Stimulated activated CD8-positive, alpha-beta memory T cell treated with anti-CD3 and anti-CD28 coated beads, Interleukin-15, amount 100 ng/mL, for 24 hours (primary cell): ENCODE measurements around the gene PFDN2.
"Not testable (repeated sequence)": the region's sequence is repeated elsewhere in the genome, so short reads cannot be mapped to it uniquely, and the experiment has no call there.

Experiments used
- DNase-seq: peaks from one replicate; pipeline ENCODE4 v3.0.0-alpha.2; 2020; ENCODE audit warnings: low read depth

The PFDN2 gene

DNA sequence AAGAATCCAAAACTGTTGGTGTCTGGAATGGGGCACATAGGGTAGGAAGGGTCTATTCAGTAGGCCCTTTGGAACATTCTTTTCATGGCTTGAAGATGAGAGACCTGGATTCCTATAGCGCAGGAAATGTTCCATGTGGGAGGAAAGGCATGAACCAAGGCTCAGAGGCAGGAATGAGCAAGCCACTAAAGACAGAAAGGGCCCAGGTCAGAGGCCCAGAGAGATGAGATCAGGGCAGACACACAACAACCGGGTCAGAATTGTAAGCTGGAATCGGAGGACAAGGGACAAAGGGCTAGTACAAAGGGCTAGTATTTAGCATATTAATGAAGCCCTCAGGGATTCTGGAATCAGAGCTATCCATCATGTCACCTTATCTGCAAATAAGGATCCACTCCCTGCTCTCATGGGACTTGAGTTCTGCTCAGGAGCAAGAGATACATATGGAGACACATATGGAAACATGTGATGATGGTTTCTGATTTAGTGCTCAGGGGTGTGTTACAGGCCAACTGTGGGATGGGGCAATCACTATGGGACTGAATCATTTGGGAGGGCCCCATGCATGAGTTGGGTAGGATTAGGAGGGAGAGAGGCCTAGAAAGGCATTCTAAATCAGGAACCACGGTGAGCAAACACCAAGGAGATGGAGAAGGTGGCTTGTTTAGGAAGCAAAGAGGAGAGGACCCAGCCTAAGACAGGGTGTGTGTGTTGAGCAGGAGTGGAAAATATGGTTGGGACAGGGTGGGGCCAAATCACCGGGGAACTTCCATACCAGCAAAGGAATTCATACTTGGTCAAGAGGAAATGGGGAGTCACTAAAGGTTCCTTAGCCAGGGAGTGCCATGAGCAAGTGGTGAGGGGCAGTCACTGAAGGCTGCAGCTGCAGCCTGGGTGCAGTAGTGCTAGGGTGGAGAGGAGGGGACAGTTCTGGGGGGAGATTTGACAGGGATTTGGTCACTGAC lies 37.1 kb downstream of the PFDN2 start:
- DNase-seq, result no peak

DNA sequence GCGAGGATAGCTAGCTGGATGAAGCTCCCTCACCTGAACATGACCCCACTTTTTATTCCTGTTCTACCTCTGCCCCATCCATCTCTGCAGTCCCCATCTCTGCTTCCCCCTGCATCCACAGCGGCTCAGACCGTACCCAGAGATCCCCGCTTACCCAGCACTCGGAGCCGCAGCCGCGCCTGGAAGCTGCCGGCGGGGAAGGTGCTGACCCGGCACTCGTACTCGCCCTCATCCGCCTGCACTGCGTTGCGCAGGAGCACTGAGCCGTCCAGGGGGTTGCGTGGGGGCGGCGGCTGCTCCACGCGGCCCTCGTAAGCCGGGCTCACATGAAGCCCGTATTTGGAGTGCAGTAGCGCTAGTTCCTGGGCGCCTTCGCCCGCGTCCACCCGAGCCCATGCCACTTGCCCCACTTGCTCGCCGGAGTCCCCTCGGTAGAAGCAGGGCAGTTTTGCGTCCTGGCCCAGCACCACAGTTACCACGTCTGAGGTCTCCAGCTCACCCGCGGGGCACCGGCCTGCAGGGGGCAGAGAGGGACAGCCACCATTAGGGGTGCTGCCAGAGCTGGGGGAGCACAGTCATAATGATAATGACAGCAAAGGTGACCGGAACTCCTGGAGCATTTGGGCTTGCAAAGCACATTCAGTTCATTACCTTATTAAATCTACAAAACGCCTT lies 38.3 kb downstream of the PFDN2 start:
- no peak for DNase-seq

DNA sequence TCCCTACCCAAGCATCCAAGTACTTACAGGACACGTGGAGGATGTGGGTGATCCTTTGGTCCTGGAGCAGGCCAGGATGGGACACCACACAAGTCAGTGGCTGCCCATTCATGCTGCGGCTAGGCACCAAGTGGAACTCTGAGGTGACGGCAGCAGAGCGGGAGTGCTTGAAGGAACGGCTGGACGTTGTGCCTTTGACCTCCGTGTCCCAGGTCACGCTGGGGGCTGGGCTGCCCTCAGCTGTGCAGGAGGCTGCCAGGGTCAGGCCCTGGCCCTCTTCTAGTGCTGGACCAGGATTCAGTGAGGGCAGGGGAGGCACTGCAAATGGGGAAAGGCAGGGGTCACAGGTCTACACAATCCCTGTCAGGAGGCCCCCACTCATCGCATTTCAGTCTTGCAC lies 40.4 kb downstream of the PFDN2 start:
- no peak for DNase-seq

DNA sequence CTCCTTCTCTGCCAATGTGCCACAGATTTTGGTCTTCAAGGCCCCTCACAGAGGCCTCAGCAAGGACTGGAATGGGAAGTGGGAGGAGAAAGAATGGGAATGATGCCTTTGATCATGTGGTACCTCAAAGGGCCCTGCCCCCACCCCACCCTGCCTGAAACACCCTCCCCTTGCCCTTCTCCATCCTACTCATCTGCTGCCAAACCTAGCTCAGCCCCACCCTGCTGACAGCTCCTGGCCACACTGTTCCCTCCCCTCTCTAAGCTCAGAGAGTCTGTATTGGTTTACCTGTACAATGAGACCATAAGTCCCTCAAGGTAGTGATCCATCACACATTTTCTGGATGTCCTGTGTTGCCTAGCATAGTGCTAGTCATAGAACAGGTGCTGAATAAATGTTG lies 41.4 kb downstream of the PFDN2 start:
- no peak for DNase-seq

DNA sequence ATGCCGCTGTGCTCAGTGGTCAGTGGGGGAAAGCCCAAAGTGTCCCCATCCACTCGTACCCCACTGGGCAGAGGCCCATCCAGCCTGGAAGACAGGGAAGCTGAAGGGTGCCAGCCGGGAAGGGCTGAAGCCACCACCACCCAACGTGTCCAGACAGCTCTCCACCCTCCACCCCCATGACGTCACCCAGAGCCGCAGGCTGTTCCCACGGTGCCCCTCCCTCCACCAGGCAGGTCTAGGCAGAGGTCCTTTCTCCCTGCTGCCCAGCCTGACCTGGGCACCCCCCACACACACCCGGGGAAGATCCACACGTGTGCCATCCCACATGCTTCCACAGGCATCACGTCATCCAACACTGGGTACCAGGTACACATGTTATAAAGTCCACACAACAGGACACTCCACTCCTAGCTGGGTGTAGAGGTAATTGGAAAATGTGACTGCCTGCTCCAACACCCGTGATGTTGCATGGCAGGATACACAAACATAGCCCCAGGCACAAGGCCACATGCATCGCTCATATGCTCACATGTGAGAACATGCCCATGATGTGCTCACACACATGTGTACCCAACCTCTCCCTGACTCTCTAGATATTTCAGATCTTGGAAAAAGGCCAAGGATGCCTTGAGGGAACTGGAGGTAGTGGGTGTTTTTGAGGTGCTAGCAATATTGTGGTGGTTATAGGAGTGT lies 43.0 kb downstream of the PFDN2 start:
- DNase-seq, result no peak

DNA sequence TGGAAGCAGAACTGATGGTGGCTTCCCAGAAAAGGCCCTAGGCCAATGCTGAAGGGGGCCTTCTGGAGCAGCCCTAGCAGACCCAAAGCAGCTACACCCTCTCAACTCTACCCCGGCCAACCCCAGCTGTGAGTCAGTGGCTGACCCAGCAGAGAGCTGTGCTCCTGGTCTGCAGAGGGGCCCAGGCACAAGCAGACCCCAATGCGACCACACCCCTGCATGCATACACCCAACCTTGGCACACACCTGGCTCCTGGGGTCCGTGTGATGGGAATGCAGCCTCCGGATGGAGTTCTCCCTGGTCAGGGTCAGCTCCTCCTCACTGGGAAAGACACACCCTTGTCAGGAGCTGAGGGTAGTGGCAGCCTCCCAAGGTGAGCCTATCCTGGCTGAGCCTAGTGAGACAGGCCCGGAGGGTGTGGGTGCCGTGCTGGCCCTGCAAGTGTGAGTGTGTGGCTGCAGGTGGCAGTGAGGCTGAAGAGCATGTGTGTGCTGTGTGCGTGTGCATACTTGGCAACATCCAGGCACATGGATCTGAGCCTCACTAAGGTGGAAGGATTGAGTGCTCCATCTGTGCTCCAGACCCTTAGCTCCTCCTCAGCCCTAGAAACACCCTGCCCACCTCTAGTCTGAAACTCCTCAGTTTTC lies 44.2 kb downstream of the PFDN2 start:
- no peak for DNase-seq

DNA sequence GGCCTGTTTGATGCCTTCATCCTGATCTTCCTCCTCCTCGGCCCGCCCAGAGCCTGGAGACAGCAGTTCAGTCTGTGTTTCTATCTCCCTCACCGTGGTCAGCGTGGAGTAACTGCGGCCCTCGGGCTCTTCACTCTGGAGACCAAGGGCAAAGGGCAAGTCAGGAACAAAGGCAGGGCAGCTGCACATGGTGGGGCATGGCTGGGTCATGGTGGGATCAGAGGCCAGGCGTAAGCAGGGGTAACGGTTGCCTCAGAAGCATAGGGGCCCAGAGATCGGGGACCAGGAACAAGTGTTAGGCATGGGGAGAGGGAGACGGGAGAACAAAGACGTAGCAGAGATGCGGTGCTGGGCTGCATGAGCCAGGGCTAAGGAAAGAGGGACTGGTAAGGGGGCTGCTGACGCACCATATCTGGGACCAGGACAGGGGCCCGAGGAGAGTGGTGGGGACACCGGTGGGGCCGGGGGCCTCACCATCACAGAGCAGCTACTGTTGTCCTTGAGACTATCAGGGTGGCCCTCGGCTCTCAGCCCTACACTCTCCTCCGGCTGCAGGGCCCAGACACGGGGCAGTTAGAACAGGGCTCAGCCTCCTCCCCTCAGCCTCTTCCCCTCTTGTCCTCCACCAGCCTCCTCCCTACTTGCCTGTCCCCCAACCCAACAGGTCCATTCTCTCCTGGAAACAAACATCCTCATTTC lies 44.9 kb downstream of the PFDN2 start:
- DNase-seq, result no peak

DNA sequence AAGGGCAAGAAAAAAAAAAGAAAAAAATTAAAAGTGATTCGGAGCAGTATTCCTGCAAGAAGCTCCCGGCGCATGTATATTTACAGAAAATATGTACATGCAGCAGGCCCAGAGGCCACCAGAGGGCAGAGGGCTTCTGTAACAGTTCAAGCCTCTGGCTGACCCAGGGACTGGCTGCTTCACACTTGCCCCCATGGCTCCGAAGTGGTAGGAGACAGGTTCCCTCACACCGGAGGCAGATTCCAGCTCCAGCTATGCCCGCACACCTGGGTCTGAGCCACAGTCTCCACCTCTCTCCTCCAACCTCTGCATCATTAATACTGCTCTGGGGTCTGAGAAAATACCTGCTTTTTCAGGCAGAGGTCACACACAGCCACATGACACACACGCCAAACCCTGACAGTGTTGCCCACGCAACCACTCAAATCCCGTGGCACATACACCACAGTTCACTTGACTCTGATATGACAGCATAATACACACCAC lies 45.9 kb downstream of the PFDN2 start:
- DNase-seq, result no peak

DNA sequence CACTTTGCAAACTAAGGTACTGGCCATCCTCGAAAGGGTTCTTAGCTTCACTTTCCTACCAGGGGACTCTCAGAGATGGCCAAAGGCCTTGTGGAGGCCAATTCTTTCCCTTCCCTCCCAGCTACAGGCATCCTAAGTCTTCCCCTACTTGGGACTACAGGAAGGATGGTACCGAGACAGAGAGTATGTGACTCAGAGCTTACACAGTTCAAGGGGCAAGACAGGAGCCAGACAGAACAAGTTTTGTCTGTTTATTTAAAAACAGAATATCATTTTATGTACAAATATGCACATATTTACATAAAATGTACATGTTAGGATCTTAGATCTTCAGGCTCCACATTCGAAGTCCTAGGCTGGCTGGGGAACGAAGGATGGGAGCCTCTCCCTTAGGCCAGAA lies 47.1 kb downstream of the PFDN2 start:
- no peak for DNase-seq

DNA sequence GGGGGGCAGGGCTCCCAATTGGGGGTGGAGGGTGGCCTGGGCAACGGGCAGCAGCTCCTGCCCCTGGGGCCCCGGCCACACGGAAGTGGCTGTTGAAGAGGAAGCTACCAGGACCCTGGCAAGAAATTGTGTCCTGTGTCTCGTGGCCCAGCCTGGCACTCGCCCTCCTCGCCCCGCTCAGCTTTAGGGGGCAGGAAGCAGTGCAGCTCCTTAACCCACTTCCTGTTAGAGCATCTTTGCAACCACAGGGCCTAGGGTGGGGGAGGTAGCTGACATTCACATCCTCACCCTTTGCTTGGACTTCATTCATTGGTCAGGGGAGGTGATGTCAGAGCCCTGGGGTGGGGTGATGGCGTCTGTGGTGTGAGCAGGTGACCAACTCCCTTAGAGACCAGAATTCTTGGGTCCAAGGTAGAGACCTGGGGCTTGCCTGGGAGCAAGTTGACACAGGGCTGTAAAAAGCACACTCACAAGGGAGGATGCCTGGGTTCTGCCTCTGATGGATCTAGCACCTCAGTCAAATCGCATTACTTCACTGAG lies 48.0 kb downstream of the PFDN2 start, which contains the start of gene ARHGAP30:
Gene ARHGAP30, minus strand, starts transcription at position 161 of the 540 bp plus-strand sequence. CDS start 267 bp downstream, outside the sequence.
- peak; percentile 47 for DNase-seq

DNA sequence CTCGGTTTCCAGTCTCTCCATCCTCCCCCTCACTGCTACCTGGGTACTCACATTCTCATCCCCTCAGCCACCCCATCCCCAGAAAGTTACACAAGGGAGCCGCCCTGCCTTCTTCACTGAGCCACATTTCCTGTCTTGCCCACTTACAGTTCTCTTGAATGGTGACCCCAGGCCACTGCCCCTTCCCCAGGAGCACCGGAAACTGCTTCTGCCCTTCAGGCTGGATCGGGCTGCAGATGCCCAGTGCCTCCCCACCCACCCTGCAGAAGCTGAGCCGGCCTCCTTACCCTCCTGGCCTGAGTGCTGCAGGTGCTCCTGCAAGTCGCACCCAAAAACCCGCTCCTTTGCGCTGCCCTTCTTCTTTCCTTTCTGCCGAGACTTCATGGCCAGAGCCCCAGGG lies 48.6 kb downstream of the PFDN2 start:
- DNase-seq, result no peak

DNA sequence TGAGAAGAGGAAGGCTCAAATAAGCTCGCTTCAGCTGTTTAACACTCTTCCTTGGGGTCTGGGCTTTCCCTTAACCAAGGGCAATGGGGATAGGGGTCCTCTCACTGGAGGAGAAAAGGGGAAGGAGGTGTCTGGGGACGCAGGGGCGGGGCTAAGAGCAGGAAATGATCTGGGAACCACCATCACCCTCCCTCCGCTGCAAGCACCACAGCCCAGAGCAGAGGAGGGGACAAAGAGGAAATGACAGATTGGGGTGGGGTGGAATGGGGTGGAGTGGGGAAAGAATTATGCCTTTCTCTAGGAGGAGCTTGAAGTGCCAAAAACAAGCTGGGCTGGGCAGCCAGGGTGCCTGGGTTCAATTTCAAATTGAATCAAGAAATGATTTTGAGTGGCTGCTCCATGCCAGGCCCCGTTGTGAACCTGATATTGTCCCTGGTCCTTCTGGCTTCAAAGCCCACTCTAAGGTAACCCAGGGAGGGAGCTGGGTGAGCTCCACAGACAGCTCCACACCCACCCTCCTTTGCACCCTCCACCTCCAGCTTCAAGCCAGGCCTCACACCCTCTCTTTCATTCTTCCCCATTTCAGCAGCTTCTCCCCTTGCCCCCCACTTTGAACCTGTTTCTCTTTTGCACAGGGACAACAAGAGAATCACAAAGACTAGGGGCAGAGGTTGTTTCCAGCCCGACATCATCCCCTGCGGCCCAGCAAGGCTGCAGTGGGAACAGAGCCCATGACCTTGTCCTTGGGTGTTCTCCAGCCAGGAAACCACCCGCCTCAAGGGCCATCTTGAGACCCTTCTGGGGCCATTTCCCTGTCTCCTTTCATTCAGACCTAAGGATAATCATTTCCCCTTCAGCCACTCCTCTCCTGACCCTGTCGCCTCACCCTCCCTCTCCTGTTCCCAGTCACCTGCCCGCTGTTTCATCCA lies 49.3 kb downstream of the PFDN2 start:
- DNase-seq, result peak; percentile 42

DNA sequence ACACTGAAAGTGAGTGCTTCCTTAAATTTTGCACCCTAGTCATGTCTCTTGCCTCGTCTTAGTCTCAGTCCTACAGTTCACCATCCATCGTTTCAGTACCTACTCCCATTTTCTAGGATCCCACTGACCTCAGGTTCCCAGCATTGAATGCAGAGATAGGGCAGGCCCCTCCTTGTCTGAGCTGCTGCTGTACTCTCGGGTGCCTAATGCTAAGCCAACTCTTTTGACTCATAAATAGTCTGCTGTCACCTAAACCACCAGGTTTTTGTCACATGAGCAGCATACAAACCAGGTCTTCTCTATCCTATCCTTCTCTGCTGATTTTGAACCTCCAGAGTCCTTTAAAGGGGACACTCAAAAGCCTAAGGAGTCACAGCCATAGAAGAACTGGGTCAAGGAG lies 51.1 kb downstream of the PFDN2 start:
- no peak for DNase-seq

DNA sequence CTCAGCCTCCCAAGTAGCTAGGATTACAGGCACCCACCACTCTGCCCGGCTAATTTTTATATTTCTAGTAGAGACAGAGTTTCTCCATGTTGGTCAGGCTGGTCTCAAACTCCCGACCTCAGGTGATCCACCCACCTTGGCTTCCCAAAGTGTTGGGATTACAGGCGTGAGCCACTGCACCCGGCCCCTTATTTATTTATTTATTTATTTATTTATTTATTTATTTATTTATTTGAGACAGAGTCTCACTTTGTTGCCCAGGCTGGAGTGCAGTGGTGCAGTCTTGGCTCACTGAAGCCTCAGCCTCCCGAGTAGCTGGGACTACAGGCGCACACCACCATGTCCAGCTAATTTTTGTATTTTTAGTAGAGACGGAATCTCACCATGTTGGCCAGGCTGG lies 52.2 kb downstream of the PFDN2 start:
- not testable (repeated sequence) for DNase-seq

DNA sequence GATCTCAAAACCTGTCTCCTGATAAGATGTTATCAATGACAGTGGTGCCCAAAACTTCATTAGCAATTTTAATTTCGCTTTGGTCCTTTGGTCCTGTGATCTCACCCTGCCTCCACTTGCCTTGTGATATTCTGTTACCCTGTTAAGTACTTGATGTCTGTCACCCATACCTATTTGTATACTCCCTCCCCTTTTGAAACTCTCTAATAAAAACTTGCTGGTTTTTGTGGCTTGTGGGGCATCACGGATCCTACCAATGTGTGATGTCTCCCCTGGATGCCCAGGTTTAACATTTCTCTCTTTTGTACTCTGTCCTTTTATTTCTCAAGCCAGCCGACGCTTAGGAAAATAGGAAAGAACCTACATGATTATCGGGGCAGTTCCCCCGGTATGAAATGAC lies 53.9 kb downstream of the PFDN2 start:
- DNase-seq, result not testable (repeated sequence)

DNA sequence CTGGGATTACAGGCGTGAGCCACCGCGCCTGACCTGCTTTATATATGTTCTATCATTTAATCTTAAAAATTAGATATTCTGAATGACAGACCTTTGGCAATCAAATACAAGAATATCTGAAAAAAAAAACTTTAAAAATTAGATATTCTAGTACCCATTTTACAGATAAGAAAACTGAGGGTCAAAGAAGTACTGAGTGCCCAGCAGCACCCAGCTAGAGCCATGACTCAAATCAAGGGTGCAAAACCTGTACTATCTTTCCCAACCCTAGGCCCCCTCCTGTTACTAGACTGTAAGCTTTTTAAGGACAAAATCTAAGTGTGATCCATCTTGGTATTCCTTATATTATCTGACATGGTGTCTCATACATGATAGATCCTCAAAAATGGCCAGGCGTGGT lies 56.4 kb downstream of the PFDN2 start:
- DNase-seq, result no peak

DNA sequence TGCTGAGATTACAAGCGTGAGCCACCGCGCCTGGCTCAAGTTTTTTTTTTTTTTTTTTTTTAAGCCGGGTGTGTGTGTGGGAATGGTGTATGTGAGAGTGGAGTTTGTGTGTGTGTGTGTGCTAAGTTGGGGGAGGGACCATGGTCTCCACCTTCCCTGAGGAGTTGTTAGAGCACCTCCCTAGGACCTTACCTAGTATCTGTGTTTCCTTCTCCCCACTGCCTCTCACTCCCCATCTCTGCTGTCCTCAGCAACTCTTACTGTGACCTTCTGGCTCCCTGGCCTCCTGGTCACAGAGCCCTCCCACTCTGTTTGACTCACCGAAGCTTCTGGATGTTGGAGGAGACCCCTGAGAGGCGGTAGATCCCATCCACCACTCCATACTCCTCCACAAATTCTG lies 58.5 kb downstream of the PFDN2 start:
- no peak for DNase-seq

DNA sequence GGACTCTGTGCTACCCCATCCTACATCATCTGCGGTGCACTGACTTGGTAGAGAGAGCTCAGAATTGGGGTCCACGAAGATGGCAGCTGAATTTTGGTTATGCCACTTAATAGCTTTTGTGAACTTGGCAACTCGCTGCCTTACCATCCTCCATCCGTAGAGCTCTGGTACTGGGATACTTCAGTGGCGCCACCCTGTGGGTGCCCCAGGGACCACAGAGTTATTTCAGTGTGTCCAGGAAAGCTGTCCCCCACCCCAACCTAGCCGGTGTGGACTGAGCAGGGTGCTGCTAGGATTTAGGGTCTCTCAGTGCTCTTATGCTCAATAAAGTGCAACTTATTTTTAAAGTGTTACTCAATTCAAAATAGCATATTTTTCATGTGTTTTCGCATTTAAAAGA lies 63.0 kb downstream of the PFDN2 start:
- DNase-seq, result no peak

DNA sequence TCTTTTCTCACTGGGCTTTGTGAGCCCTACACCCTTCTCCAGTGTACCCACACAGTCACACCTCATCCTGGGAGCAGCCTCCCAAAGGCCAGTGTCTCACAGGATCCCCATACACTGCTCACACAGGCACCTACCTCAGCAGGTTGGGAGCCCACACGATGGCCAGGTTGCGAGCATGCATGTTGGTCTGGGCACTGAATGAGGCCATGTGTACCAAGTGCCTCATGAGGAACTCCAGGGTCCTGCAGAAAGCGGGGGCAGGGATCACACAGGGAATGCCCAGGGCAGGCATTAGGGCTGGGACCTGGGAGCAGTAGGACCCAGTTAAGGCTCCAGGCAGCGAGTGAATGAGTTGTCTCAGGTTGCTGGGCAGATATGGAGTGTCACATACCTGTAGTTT lies 63.6 kb downstream of the PFDN2 start:
- DNase-seq, result no peak

DNA sequence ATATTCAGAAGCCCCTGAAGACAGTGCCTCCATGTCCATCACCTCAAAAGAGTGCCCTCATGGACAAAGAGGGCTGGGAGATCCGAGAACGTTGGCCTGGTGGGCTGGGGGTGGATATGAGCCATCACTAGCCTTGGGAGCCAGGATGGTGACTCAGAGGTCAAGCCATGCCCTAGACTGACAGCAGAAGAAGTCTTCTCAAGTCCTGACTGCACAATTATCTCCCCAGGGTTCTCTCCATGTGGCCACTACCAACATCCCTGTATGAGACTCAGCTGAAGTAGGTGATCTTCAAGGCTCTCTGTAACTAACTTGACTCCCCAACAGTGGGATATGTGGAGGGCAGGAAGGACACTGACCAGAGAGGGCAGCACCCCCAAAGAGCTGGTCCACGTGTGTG lies 64.9 kb downstream of the PFDN2 start:
- DNase-seq, result no peak
